NCI-H82 treated with DMSO at 0.1 percent for 48 hours (cell line): ENCODE data around the gene IL2RA.
"Not testable (repeated sequence)": the region's sequence is repeated elsewhere in the genome, so short reads cannot be mapped to it uniquely, and the experiment has no call there.

Experiments used
- DNase-seq: peaks from one replicate; lab custom pipeline; 2025; ENCODE audit not compliant: unreplicated experiment; lab: John Stamatoyannopoulos, UW

Gene IL2RA

DNA sequence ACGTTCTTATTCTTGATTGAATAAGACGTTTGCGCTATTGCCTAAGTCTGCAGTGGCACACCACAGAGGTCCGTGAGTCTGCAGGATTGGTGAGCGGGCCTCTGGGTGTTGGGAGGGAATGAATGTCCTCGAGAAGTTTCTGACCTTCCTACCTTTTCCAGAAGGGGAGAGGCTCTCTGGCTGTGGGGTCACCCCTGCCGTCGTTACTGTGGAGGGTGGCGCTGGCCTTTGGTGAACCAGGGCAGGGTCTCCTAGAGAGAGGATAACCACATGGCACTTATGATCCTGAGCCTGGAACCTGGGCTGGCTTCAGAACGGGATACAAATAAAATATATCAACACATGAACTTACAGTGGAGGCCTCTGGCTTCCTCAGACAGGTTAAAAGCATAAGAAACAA, 98.6 kb downstream of the IL2RA start:
- no peak for DNase-seq

DNA sequence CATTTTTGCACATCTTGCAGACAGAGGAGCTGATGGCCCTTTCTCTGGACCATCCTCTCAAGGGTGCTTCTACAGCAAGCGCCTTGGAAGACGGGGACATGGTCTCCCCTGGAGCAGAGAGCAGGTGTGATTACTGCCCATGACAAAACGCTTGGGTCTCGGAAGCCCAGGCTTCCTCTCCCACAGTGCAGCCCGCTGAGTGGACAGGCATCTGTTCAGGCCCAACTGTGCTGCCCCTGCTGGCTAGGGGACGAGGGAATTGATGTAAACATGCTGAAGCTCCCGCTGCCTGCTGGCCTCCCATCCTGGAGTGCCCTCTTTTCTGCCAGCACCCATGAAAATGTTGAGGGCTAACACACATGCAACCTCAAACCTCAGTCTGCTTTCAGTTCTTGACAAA, 99.1 kb downstream of the IL2RA start:
- DNase-seq, result no peak

GRCh38 chr10:5962358-5962940, 99.7 kb downstream of the IL2RA start:
- DNase-seq, result not testable (repeated sequence)

DNA sequence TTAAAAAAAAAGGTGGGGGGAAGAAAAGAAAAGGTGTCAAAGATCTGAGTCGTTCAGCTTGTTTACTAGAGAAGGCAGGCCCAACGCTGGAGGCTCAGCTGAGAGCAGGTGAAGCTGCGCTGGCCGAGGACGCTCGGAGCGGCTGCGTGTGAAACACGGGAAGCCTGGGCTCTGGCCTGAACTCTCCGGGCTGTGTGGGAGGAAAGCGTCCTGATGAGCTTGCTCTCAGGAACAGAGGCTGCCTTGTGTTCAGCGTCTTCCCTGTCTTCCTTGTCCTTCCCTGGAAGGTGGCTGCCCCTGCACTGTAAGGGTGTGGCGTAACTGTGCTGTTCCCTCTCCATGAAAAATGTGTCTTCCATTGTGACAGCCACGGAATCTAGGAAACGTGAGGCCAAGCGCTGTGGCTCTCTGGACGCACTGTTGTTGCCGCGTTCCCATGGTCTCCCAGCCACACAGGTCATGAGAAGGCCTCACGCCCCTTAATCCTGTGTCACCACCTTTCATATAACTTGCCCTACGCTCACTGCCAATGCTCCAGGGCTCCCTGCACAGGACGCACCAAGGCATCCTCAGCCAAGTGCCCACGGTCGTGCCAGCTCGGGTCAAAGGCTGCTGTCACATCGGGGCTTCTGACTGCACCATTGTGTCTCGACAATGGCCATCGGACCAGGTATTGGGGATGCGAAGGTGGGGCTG, 100.6 kb downstream of the IL2RA start:
- no peak for DNase-seq

GRCh38 chr10:5960973-5961275, 101.2 kb downstream of the IL2RA start:
- DNase-seq, result not testable (repeated sequence)
